ENCODE results near the gene NTHL1. TPM values are rescaled to one million over a fixed set of nuclear protein-coding genes. Genes with fewer than 3 reads are reported as not detected.

Gene NTHL1
- total RNA-seq, 6 donors from 2014 or later: 17.8 to 43.6 (median 28.8) TPM

- DNase-seq (peak in 1 of 2 donors; percentile 80), ATAC-seq (ENCODE audit: low FRiP score in 2 of 2) (no peak)
- Histone ChIP-seq H3K4me1 (peaks cover 55 to 75% (median 58%) of the 10 kb centered on the region in 4 donors), H3K9me3 (no peaks in the 10 kb centered on the region), H3K36me3 (peaks cover 0 to 16% (median 0%) of the 10 kb centered on the region in 4 donors), H3K27ac (peak overlapping the region; percentile 72 to 97 (median 92)), H3K4me3 (peak overlapping the region; percentile 38 to 97 (median 88)), H3K27me3 (no peaks in the 10 kb centered on the region)
- no peak for TF ChIP-seq CTCF (IDR thresholded peaks at IDR 0.05)
- no peak for TF ChIP-seq POLR2AphosphoS5 (IDR thresholded peaks at IDR 0.05)
- no peak for TF ChIP-seq POLR2A (IDR thresholded peaks at IDR 0.05)
- no peak for TF ChIP-seq EP300 (IDR thresholded peaks at IDR 0.05)
- 68 to 82% methylated on average over 3 to 16 of the region's 22 CpGs for WGBS, 2 donors
Observed at GRCh38 chr16:2029350-2029749, 18.3 kb downstream of the NTHL1 start.

- no peak for TF ChIP-seq EP300 (IDR thresholded peaks at IDR 0.05)
- no peak for TF ChIP-seq POLR2A (IDR thresholded peaks at IDR 0.05)
- TF ChIP-seq CTCF (IDR thresholded peaks at IDR 0.05): no peak
- no peak for TF ChIP-seq POLR2AphosphoS5 (IDR thresholded peaks at IDR 0.05)
- H3K4me3 ChIP-seq: peak overlapping the region; percentile 28 to 97 (median 88)
- DNase-seq (no peak), ATAC-seq (ENCODE audit: low FRiP score in 2 of 2) (no peak)
- H3K27me3 ChIP-seq: no peaks in the 10 kb centered on the region
- peaks cover 0 to 12% (median 0%) of the 10 kb centered on the region in 4 donors for H3K36me3 ChIP-seq
- H3K27ac ChIP-seq: peak overlapping the region in 3 of 4 donors; percentile 72 to 95 (median 84)
- WGBS, 2 donors: 43 to 58% methylated on average over 5 to 8 of the region's 18 CpGs
- H3K4me1 ChIP-seq: peaks cover 57 to 77% (median 62%) of the 10 kb centered on the region in 4 donors
- H3K9me3 ChIP-seq: no peaks in the 10 kb centered on the region
Observed at GRCh38 chr16:2028620-2029220, 18.9 kb downstream of the NTHL1 start.

- DNase-seq (no peak), ATAC-seq (ENCODE audit: low FRiP score in 2 of 2) (no peak)
- Histone ChIP-seq H3K27ac (peak overlapping the region; percentile 71 to 95 (median 78)), H3K4me1 (peaks cover 56 to 77% (median 62%) of the 10 kb centered on the region in 4 donors), H3K36me3 (peaks cover 0 to 11% (median 0%) of the 10 kb centered on the region in 4 donors), H3K9me3 (no peaks in the 10 kb centered on the region), H3K4me3 (peak overlapping the region; percentile 82 to 97 (median 88)), H3K27me3 (no peaks in the 10 kb centered on the region)
- WGBS, 2 donors: 6 to 45% methylated on average over 3 of the region's 3 CpGs
- TF ChIP-seq POLR2A (IDR thresholded peaks at IDR 0.05): no peak
- TF ChIP-seq EP300 (IDR thresholded peaks at IDR 0.05): no peak
- no peak for TF ChIP-seq POLR2AphosphoS5 (IDR thresholded peaks at IDR 0.05)
- TF ChIP-seq CTCF (IDR thresholded peaks at IDR 0.05): no peak
Observed at GRCh38 chr16:2028146-2028545, 19.5 kb downstream of the NTHL1 start.

DNA sequence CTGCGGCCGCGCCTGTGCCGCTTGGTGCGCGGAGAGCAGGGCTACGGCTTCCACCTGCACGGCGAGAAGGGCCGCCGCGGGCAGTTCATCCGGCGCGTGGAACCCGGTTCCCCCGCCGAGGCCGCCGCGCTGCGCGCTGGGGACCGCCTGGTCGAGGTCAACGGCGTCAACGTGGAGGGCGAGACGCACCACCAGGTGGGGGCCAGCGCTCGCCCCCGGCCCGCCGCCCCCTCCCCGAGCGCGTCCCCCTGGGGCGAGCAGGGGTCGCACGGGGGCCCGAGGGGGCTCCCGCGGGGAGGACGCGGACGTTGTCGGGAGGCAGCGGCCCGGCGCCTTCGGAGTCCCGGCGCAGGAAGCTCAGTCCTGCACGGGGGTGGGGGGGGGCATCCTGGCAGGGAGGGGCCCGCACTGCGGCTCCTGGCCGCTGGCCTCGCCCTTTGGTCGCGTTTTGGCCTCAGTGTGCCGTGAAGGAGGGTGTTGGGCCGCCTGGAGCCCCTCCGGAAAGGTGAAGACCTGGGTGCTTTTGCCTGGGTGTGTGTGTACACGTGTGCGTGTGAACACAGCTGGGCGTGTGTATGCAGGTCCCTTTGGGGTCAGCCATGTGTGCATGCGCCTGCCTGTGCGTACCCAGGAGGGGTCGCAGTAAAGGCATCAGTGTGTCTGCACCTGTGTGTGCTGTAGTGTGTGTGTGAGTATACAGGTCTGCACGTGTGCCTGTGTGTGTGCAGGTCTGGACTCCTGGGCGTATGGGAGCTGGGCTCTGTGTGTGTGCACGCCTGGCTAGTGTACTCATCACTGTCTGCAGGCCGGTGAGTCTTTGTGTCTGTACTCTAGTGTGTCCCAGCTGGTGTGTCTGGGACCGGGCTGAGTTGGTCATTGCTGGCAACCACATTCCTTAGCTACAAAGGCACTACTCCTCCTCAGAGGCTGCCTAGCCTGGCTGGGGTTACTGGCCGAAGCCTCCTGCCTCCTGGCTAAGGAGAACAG lies 20.3 kb downstream of the NTHL1 start:
- Histone ChIP-seq H3K4me1 (peaks cover 53 to 76% (median 63%) of the 10 kb centered on the region in 4 donors), H3K27me3 (no peaks in the 10 kb centered on the region), H3K4me3 (peak overlapping the region; percentile 82 to 97 (median 88)), H3K36me3 (peaks cover 0 to 11% (median 0%) of the 10 kb centered on the region in 4 donors), H3K27ac (peak overlapping the region; percentile 71 to 95 (median 78)), H3K9me3 (no peaks in the 10 kb centered on the region)
- no peak for ATAC-seq (ENCODE audit: low FRiP score in 2 of 2)
- WGBS, 2 donors: 0 to 6% methylated on average over 7 to 40 of the region's 76 CpGs
- peak in 1 of 2 donors; percentile 89 for DNase-seq
- TF ChIP-seq POLR2A (IDR thresholded peaks at IDR 0.05) (no peak), CTCF (IDR thresholded peaks at IDR 0.05) (no peak), POLR2AphosphoS5 (IDR thresholded peaks at IDR 0.05) (peak in 1 of 2 donors; percentile 7)
